ENCODE data around the gene ERG. TPM values are rescaled to one million over a fixed set of nuclear protein-coding genes. Genes with fewer than 3 reads are reported as not detected.
A peak's percentile ranks its signal among the peaks of the same experiment; 100 is the strongest.

The ERG gene
- total and polyA plus RNA-seq, 9 of the 15 experiments (the other 6 are each of a cell fraction or from before 2014, with no cell fraction given), result 0.06 TPM; not detected in 8

- FAIRE-seq (no peak), DNase-seq (ENCODE audit: extremely low read depth in 1 of 4, low spot score in 3 of 4) (no peak), ATAC-seq (no peak)
- H4K20me1 ChIP-seq (replicated peaks; ENCODE audit: control insufficient read depth, insufficient read depth, low read length), result no peaks in the 10 kb centered on the region
- no peak overlapping the region for H3K27ac ChIP-seq (ENCODE audit: extremely low read depth, low read depth, low read length)
- ChIA-PET CTCF (ENCODE audit: low intra/inter-chr PET ratio) (no interaction called here), POLR2A (no interaction called here)
- intact Hi-C loops (cut with micrococcal nuclease), result no loop called here
- 0% methylated on average over 5 of the region's 5 CpGs for WGBS (ENCODE audit: insufficient coverage, low coverage, missing lambda C conversion rate)
- in situ Hi-C loops (cut with MboI), result no loop called here
- no peak overlapping the region for H2AFZ ChIP-seq (ENCODE audit: low read depth, low read length)
- H3K79me2 ChIP-seq (ENCODE audit: control insufficient read depth, insufficient read depth, low read length), result no peaks in the 10 kb centered on the region
- no peak for TF ChIP-seq GMEB1 (CRISPR knock-in tag; IDR thresholded peaks at IDR 0.05)
- TF ChIP-seq ZFP36 (IDR thresholded peaks at IDR 0.05; ENCODE audit: low read depth, low read length, partially characterized antibody), result peak; percentile 23
- no peak for TF ChIP-seq E2F1 (CRISPR knock-in tag; IDR thresholded peaks at IDR 0.05)
- TF ChIP-seq RBM25 (IDR thresholded peaks at IDR 0.05; ENCODE audit: low read depth, low read length, severe bottlenecking), result peak; percentile 58
- no peaks in the 10 kb centered on the region for H3K9me1 ChIP-seq (ENCODE audit: control insufficient read depth, insufficient read depth, low read length)
- no peak overlapping the region for H3K9ac ChIP-seq (ENCODE audit: insufficient read depth in 1 of 2, low read depth in 2 of 2, low read length in 2 of 2)
- H3K36me3 ChIP-seq (ENCODE audit: control insufficient read depth, insufficient read depth, low read length), result no peaks in the 10 kb centered on the region
- H3K9me3 ChIP-seq (replicated peaks; ENCODE audit: control insufficient read depth, insufficient read depth, low read depth, low read length), result no peaks in the 10 kb centered on the region
- H3K4me3 ChIP-seq, result no peak overlapping the region
- no TSS peak for BruUV-seq (replicated peaks)
- no peaks in the 10 kb centered on the region for H3K4me1 ChIP-seq (replicated peaks in 1 of 2; ENCODE audit: control insufficient read depth in 2 of 2, insufficient read depth in 2 of 2, low read length in 2 of 2)
- no peak overlapping the region for H3K4me2 ChIP-seq (ENCODE audit: insufficient read depth, low read length)
- peaks cover 11 to 15% of the 10 kb centered on the region in 2 experiments; a peak in 4 of 5 replicates for H3K27me3 ChIP-seq (ENCODE audit: control insufficient read depth in 2 of 2, insufficient read depth in 2 of 2, low read length in 2 of 2)
Measured at GRCh38 chr21:38388647-38389353, 109.5 kb downstream of the ERG start.
